NCI-H187 treated with DMSO at 0.1 percent for 48 hours (cell line): Measurements from ENCODE around the gene ARRB1.

ENCODE experiments used
- DNase-seq: peaks from one replicate; lab custom pipeline; 2025; lab: John Stamatoyannopoulos, UW

The ARRB1 gene

DNA sequence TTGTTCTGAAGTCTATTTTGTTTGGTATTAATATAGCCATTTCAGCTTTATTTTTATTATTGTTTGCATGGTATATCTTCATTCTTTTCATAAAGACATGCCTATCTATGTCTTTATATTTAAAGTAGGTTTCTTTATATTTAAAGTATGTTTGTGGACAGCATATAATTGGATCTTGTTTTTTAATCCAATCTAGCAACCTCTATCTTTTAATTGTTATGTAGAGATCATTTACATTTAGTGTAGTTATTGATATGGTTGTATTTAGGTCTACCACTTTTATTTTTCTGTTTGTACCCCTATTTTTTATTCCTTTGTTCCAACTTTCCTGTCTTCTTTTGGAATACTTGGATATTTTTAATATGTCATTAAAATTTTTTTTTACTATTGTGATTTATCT is 97.1 kb downstream of the ARRB1 start:
- no peak for DNase-seq

DNA sequence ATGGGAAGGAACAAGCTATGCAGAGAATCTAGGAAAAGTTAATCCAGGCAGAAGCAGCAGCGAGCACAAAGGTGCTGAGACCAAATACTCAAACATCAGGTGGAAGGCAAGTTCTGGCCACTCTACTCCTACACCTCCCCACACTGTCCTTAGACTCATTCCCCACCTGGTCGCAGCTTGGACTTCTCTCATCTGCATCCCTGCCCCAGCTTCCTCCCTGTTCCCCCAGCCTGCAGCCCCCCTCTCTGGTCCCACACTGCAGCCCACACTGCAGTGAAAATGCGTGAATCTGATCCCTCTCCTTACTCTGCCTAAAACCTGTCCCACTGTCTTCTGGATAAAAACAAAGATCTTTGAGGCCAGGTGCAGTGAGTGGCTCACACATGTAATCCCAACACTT is 101.8 kb downstream of the ARRB1 start:
- DNase-seq = no peak

DNA sequence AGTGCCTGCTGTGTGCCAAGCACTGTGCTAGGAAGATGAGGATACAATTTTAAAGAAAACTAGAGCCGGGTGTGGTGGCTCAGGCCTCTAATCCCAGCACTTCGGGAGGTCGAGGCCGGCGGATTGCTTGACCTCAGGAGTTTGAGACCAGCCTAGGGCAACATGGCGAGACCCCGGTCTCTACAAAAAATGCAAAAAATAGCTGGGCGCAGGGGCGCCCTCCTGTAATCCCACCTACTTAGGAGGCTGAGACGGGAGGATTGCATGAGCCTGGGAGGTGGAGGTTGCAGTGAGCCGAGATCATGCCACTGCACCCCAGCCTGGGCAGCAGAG is 102.6 kb downstream of the ARRB1 start:
- DNase-seq = no peak

DNA sequence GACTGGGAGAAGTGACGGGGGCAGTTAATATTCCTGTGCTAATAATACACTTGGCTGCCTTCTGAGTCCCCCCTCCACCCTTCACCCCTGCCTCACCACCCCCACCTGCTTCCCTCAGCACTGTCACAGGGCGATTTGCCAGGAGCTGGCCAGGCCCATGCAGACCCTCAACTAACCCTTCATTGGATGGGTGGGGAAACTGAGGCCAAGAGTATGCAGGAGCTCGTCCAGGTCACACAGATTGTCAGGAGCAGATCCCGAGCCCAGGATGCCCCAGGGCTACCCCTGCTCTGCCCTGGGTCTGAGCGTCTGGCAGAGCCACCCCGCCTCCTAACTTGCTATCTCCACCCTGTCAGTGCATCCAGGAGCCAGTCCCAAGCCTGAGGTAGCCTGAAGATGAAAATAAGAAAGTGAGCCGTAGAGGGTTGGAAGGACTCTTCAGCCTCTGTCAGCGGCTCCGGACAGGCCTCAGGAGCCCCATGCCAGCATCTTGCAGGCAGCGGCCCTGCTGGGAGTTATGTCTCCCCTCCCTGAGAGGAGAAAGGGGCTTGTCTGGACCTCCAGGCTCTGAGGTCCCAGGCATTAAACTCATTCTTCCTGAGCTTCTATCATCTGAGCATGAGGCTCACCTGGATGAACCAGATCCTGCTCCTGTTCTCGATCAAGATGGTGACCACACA is 104.7 kb downstream of the ARRB1 start:
- DNase-seq = no peak

DNA sequence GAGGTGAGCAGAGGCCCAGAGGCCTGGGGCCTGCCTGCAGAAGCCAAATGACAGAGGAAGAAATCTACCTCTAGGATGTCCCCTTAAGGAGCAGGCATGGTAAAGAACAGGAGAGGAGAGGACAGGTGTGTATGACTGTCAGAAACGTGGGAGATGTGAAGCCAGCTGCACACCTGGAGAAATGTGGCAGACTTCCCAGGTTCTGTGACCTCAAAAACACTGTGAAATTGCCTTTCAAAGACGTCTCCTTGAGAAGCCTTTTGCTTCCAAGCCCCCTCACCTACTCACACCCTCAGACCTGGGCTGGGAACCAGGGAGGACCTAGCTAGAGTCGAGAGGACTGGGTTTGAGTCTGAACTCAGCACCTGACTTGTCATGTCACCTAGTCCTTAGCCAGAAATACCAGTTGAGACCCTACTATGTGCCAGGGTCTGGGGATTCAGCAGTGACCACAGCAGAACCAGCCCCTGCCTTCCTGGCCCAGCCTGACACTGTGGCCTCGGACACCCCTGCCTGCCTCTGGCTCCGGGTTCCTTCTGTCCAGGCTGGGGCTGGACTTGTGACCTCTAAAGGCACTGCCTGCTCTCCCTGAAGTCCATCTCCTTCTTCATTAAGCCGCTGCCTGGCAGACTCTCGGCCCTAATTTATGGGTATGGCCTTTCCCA is 105.3 kb downstream of the ARRB1 start:
- no peak for DNase-seq

DNA sequence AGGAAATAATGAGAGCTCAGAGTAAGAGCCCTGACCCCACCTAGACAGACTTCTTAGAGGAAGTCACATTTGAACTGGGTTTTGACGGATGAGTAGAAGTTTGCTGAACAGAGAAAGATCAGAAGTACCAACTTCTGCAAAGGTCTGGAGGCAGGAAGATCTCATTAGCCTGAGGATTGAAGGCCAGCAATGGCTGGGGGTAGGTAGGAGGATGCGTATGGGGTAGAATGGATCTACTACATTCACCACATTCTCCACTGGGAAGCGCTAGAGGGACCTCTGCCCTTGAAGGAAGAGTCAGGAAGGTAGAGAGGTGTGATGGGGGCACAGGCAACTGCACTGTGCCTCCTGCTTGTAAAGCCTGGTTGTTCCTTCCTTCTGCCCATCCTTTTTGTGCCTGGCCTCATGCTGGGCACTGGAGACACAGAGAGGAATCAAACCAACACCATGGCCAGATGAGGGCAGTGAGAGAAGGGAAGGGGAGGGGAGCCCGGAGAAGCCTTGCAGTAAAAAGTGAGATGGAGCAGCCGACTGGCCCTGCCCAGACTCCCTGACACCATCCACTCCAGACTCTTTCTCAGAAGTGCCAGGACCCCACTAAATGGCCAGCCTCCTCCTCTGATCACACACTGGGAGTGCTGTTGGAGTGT is 106.0 kb downstream of the ARRB1 start:
- DNase-seq = no peak

DNA sequence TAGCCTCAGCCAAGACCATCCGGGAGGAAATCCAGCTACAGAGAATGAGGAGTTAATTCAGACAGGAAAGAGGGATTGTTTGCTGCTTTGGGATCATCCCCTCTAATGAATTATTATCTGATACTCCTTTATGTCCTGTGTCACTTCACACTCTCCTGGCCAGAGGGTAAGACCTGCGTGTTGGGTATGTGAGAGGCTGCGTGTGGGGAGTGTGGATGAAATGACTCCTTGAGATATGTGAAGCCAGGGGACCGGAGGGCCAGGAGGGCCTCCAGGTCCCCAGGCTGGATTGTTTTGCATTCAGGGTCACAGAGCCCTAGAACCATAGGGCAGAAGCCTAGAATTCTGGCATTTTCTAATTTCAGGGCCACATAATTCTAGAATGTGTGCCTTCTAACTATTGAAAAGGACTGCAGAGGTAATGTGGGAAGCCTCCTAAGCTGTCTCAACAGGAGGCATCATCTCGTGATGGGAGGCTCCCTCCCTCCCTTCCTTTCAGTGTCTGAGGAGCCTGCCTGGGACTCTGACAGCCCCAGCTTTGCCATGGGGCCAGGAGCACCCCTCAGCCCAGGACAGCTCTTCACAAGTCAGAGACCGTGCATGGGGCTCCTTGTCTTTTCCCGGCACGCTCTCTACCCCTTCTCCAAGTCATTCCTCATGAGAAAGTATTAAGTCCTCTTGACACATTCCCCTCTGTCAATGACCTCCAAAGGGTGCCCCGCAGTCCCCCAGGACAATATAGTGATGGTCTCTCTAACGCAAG is 107.2 kb downstream of the ARRB1 start:
- DNase-seq = no peak

DNA sequence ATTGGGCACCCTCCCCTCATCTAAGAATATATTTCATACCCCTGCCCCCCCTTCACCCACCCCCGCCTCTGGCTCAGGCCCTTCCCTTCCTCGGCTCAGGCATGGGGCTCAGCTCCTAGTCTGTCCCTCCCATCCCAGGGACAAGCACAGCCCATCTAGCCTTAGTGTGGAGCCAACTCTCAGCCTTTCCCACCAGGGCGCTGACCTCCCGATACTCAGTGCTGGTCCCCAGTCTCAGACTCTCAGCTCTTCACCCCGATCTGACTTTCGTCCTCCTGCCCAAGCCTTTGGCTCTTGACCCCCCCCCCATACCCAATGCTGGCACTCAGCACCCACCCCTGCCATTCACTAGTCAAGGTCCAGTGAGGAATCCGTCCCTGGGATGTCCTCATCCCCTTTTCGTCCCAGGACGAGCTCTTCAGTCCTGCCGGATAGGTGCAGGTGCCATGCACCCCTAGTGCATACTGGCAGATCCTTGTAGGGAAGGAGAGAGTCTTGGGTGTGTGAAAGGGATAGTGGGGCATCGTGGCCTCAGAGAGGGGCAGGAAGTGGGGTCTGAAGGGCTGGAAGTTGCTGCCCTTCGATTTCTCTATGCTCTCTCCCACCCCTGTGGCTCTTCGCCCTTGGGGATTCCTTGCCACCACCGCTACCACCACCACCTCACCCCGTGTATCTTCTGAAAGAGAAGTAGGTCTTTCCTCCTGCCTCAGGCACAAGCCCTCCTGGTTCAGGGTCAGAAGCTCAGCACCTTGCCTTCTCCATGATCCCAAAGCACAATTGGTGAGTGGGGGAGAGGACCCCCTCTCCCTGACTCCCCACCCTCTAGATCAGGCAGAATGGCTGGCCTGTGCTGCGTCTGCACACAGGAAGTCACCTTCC is 108.5 kb downstream of the ARRB1 start:
- no peak for DNase-seq

DNA sequence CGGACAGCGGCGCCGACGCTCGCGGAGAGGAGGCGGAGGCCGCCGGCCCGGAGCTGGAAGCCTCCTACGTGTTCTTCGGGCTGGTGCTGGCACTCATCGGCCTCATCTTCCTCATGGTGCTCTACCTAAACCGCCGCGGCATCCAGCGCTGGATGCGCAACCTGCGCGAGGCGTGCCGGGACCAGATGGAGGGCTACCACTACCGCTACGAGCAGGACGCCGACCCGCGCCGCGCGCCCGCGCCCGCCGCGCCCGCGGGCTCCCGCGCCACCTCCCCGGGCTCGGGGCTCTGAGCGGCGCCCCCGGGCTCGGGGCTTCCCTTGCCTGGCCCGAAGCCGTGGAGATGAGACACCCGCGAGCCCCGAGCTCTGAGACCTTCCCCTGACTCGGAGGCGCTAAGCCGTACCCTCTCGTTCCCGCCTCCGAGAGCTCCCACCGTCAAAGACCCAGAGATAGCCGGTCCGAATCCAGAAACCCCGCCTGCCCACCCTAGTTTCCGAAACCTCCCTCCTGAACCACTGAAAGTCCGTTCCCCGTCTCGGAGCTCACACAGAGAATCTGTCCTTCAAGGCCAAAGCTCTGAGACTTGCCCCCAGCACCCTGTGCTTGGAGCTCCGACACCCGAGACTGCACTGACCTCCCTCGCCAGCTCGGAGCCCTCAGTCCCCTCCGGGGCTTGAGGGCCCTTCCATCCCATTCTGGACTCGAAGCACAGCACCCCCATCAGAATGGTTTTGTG is 109.4 kb downstream of the ARRB1 start:
- DNase-seq = no peak

DNA sequence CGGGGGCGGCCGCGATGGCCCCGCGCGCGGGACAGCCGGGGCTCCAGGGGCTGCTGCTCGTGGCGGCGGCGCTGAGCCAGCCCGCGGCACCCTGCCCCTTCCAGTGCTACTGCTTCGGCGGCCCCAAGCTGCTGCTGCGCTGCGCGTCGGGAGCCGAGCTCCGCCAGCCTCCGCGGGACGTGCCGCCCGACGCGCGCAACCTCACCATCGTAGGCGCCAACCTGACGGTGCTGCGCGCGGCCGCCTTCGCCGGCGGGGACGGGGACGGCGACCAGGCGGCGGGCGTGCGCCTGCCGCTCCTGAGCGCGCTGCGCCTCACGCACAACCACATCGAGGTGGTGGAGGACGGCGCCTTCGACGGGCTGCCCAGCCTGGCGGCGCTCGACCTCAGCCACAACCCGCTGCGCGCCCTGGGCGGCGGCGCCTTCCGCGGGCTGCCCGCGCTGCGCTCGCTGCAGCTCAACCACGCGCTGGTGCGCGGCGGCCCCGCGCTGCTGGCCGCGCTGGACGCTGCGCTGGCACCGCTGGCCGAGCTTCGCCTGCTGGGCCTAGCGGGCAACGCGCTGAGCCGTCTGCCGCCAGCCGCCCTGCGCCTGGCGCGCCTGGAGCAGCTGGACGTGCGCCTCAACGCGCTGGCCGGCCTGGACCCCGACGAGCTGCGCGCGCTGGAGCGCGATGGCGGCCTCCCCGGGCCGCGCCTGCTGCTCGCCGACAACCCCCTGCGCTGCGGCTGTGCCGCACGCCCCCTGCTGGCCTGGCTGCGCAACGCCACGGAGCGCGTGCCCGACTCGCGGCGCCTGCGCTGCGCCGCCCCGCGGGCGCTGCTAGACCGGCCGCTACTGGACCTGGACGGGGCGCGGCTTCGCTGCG is 110.2 kb downstream of the ARRB1 start:
- DNase-seq = no peak

DNA sequence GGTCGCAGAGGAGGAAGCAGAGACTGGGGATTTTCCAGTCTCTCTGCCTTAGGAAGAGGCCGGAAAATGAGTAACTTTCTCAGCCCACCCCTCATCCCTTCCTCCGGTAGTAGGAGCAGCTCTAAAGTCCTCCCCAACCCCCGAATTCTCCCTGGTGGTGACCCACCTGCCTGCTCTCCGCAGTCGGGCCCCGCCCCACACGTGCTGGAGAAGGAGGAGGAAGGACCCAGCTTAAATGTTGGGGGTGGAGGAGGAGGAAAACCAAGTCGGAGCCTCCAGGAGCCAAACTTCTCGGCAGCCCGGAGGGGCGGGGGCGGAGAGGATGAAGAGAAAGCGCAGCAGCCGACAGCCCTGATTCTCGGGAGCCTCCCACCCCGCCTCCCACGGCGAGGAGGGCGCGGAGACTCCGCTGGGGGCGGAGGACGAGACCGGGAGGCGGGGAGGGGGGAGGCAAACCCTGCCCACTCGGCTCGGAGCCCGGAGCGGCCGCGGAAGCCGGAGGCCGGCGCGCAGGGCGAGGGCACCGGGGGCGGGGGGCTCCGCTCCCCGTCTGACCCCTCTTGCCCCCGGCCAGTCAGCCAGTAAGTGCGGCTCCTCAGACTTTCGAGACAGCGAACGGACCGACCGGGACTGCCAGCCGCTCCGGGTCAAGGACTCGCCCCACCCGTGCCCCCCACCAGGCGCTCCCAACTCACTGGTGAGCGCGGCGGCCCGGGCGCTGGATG is 111.0 kb downstream of the ARRB1 start, which contains the start of gene TPBGL:
TSS of gene TPBGL (plus strand) at position 464 of the 725 bp plus-strand sequence. CDS start 276 bp downstream, outside the sequence.
- no peak for DNase-seq

DNA sequence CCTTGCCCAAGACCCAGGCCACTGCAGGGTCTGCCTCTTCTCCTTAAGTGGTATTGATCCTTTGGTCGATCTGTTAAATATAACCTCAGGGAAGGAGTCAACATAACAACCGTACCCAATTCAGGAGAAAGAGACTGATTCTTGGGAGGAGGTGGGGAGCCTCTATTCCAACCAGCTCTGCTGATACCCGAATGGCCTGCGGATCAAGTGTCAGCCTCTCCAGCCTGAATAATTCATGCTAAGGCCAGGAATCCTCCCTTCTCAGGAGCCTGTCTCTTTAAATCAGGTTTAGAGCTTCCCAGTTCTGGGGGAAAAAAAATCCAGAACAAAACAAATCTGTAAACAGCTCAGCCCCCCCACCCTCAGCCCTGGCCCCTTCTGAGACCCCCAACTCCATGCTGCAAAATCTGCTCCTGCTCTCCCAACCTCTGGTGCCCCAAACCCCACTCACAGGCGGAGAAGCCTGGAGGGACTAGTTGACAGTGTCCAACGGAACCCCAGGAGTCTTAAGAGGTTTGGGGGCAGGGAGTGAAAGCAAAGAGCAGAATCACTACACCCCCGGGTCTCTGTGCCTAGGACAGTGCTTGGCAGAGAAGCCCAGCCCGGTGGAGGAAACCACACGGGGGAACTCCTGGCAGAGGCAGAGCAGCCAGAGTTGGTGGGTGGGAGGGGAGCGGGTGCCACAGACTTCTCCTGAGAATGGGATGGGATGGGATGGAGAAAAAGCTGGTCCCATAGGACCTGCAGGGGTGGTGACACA is 111.8 kb downstream of the ARRB1 start:
- DNase-seq = no peak

DNA sequence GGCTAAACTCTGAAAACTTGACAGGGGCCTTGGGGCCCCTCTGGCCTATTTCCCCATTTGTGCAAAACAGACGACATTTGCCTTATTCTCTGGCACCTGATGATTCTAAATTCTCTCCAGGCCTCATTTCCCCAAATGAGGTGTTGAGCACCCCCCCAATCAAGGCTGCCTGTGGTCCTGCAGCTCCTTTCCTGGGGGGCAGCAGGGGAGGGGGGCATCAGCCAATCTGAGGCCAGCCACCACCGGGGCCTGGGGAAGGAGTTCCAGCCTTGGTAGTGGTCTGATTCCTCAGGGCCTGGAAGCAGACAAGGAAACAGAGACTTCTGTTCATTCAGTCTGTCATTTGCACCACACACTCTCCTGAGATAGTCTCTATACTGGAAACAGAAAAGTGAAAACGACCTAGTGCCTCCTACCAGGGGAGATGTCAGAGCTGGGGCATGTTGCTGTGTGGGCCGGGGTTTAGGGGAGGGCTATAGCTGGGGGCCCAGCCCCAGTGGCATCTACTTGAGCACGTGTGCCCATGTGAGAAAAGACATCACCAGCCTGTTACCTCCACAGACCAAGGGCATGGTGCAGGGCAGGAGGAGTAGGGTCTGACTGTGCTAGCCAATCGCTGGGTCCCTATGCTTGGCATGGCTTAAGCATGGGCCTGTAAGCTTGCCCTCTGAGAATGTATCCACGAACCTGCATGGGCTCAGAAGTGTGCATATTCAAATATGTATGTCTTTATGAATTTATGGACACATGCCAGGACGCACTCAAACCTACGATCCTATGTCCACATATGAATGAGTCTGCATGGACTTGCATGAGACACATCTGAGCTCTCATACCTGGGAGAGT is 112.6 kb downstream of the ARRB1 start:
- no peak for DNase-seq

DNA sequence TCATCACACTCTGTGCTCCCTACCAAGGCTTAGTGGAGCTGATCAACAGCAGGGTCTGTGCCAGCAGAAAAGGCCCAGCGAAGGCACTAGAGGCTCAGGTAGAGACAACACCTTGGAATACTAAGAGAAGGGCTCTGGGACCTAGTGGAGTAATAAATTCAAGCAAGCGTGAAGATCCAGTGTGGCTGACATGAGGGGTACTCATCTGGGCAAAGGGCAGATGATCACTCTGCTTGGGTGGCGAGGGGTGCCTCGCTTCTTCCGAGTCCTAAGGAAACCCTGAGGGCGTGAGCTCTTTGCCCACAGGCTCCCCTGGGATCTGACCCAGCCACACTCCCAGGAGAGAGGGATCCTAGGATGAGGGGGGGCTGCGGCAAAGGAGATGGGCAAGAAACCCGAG is 114.4 kb downstream of the ARRB1 start:
- no peak for DNase-seq

DNA sequence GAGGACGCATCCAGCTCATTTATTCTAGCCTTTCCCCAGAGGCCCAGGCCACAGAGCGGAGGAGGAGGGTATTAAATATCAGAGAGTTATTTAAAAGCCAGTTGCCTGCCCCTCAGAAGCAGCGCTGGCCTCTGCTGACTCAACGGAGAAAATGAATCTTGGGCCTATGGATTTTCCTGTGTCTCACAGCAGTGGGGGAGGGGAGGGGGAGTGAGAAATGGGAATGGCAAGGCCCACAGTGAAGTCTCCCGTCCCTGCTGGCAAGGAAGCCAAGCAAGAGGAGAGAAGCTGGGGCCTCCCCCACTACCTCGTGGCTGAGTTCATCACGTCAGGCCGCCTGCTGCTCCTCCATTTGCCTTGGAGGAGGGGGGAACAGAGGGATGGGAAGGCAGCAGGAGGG is 115.4 kb downstream of the ARRB1 start:
- DNase-seq = no peak

DNA sequence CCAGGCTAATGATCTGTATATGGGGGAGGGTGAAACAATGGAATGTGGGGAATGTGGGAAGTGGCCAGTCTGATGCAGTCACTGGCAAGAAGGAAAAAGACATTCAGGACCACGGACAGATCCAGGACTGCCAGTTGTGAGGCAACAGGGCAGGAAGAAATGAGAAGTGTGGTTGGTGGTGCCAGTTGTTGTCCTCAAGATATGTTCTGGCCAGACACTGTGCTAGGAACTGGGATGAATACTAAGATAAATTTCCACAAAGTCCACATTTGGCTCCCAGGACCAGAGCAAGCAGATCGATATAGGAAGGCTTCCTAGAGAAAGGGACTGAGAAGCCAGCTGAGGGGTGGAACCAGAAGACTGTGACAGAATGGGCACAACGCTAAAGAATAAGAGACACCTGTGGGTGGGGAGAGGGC is 117.7 kb downstream of the ARRB1 start:
- DNase-seq = no peak

DNA sequence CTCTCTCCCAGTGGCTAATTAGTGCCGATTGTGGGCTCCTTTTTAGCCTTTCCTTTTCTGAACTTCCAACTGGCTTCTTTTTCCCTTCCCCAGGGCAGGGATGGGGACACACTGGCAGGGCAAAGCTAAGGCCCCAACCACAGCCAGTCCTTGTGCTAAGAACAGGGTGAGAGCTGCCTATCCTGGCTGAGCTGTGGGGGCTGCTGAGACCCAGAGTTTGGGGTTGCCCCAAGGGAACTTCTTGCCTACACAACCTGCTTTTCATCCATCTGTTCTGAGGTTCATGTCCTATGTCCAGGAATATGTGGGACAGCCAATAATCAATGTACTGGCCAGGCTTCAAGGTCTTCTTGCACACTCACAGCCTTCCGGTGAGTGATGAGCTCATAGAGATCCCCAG is 120.8 kb downstream of the ARRB1 start:
- DNase-seq = no peak

DNA sequence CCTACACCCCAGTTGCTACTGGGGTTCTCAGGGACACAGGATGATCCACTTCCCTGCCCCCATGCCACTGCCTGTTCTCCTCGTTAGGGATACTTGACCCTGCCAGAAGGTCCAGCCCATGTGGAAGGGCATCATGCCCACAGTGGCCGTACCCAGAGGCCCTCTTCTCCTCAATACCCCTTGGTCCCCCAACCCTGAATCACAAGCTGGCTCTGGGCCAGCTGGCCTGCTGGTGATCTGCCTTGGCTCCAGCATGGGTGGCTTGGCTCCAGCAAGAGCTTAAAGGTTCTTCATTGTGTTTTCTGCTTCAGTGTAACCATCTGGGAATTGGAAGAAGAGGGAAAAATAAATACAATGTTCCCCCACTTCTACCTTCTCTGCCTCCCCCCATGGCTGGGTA is 122.0 kb downstream of the ARRB1 start:
- no peak for DNase-seq
